Prostate gland (tissue), 2 donors: Measurements from ENCODE around the gene TCF7L1. TPM values are rescaled to one million over a fixed set of nuclear protein-coding genes. Genes with fewer than 3 reads are reported as not detected.

ENCODE experiments used
- DNase-seq: peaks from one replicate; pipeline ENCODE4 v3.0.0-alpha.2; 2019; ENCODE audit warnings: low spot score
- H3K27ac ChIP-seq, 2 donors: fragments of 200-600 bp; sonication (generic); 2 replicates each; pipeline ENCODE4 v1.5.1; 2017 to 2019
- H3K27me3 ChIP-seq: fragments of 200-600 bp; sonication (generic); replicated peaks from 2 replicates; pipeline ENCODE4 v1.5.1; 2019; ENCODE audit not compliant: insufficient read depth
- H3K36me3 ChIP-seq, 2 donors: fragments of 200-600 bp; sonication (generic); 1 replicate in 1 of 2; 2 replicates in 1 of 2; pipeline versions ENCODE4 v1.5.1 to v1.8.1; 2017 to 2019
- H3K4me1 ChIP-seq: fragments of 200-600 bp; sonication (generic); replicated peaks from 2 replicates; pipeline ENCODE4 v1.5.1; 2019
- H3K4me3 ChIP-seq, 2 donors: fragments of 200-600 bp; sonication (generic); 2 replicates each; pipeline ENCODE4 v1.5.1; 2017 to 2019
- H3K9me3 ChIP-seq: fragments of 200-600 bp; sonication (generic); 2 replicates; pipeline ENCODE4 v1.5.1; 2017
- POLR2A ChIP-seq: fragments of 450-650 bp; IDR thresholded peaks from one replicate; pipeline ENCODE4 v1.6.1; 2016; ENCODE audit warnings: antibody characterized with exemption, mild to moderate bottlenecking
- POLR2AphosphoS5 ChIP-seq: sonication (generic); formaldehyde crosslinking; IDR thresholded peaks from one replicate; pipeline ENCODE4 v1.6.1; 2017; ENCODE audit warnings: antibody characterized with exemption
- WGBS: methylation state at CpG from one replicate; pipeline ENCODE4 v1.1.5; 2018; 5-methylcytosine and 5-hydroxymethylcytosine counted together
- intact Hi-C: fragments of 100-400 bp; cut with DNase I; formaldehyde crosslinking; loops from one replicate; pipeline ENCODE4 v1.14.2; 2022
- total RNA-seq, 2 donors: library from RNA; depleted of rRNA; stranded (reverse); fragments of >200 nt; gene quantifications; one replicate each; pipeline ENCODE4 v1.1.0, GENCODE V29; 2016
- TF ChIP-seq, protein P1 (sequence below), 4 experiments: fragments of 200-600 bp in 2 of 4; fragments of 450-650 bp in 2 of 4; sonication (generic) in 2 of 4; IDR thresholded peaks; 1 replicate in 3 of 4; 2 replicates in 1 of 4; pipeline ENCODE4 v1.5.1; 2016 to 2019; ENCODE audit warnings: antibody characterized with exemption in 4 of 4, mild to moderate bottlenecking in 2 of 4, moderate library complexity in 2 of 4

TCF7L1 gene
- total RNA-seq, 2 donors from 2014 or later: 2.6 to 7.0 TPM

DNA sequence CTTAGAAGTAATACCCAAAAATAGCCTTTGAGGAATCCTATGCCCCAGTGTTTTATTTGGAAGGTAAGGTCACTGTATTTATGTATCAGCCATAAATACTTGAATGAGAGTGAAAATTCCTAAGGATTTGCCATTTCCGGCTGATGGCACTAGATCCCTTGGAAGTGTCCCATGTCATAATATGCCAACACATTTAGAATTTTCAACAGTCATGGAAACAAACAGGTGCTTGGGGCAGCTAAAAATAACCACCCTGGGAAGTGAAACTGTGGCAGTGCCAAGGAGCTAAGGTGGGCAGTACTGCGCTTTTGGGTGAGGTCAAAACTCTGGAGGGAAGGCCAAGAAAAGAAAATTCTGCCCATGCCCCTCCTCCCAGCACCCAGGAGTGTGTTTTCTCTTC is 80.2 kb downstream of the TCF7L1 start:
- intact Hi-C loops: no loop called here
- WGBS: 82% methylated on average over 2 of the region's 2 CpGs
- Histone ChIP-seq H3K4me3 (no peak overlapping the region), H3K9me3 (no peaks in the 10 kb centered on the region), H3K36me3 (no peaks in the 10 kb centered on the region), H3K27me3 (no peaks in the 10 kb centered on the region), H3K4me1 (peaks cover 6% of the 10 kb centered on the region), H3K27ac (no peak overlapping the region)
- DNase-seq: no peak
- TF ChIP-seq, protein P1, sequence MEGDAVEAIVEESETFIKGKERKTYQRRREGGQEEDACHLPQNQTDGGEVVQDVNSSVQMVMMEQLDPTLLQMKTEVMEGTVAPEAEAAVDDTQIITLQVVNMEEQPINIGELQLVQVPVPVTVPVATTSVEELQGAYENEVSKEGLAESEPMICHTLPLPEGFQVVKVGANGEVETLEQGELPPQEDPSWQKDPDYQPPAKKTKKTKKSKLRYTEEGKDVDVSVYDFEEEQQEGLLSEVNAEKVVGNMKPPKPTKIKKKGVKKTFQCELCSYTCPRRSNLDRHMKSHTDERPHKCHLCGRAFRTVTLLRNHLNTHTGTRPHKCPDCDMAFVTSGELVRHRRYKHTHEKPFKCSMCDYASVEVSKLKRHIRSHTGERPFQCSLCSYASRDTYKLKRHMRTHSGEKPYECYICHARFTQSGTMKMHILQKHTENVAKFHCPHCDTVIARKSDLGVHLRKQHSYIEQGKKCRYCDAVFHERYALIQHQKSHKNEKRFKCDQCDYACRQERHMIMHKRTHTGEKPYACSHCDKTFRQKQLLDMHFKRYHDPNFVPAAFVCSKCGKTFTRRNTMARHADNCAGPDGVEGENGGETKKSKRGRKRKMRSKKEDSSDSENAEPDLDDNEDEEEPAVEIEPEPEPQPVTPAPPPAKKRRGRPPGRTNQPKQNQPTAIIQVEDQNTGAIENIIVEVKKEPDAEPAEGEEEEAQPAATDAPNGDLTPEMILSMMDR (IDR thresholded peaks at IDR 0.05): no peak
- TF ChIP-seq POLR2A (no peak), POLR2AphosphoS5 (no peak)

DNA sequence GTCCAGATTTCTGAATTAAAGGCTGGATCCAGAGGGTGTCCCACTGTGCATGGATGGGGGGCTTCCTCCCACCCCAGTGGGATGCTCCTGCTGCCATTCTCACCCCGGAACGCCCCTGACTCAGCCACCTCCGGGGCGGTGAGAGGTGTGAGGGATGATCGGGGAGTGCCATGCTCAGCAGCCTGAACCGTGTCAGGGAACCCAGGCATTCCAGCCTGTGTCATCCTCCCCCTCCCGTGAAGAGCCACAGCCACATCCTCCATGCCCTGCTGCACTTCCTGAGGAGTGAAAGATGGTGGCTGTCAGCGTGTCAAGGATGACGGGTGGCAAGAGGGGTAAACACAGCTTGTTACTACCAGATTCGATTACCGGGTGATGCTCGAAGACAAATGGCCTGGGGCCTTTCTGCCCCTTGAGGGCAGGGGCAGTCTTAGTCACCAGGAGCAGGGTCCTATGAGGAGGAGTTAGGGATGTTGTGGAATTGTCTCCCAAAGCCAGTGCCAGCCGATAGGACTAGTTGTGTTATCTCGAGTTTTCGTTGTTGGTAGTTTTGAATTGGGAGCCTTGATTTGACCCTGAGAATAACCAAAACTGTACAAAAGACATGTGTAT is 80.8 kb downstream of the TCF7L1 start:
- TF ChIP-seq, protein P1 (IDR thresholded peaks at IDR 0.05): no peak
- TF ChIP-seq POLR2A (no peak), POLR2AphosphoS5 (no peak)
- intact Hi-C loops: no loop called here
- H3K36me3 ChIP-seq: no peaks in the 10 kb centered on the region
- H3K4me3 ChIP-seq: no peak overlapping the region
- peaks cover 6% of the 10 kb centered on the region for H3K4me1 ChIP-seq
- no peaks in the 10 kb centered on the region for H3K9me3 ChIP-seq
- WGBS: 87% methylated on average over 15 of the region's 15 CpGs
- H3K27ac ChIP-seq: no peak overlapping the region
- DNase-seq: no peak
- H3K27me3 ChIP-seq: no peaks in the 10 kb centered on the region

DNA sequence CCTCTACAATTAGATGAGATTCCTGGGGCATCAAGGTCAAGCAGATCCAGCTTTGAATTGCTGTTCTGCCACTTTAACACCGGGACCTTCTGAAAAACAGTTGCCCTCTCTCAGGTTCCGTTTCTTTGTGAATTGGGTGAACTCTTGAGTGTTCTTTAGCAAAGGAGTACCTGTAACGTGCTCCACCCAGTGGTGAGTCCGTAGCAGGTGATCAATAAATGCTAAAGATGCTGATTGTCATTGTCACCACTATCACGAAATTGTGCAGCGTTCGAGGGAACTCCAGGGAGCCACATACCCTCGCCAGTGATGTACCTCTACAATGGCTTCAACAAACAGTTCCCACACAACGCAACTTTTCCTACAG is 81.9 kb downstream of the TCF7L1 start:
- H3K9me3 ChIP-seq: no peaks in the 10 kb centered on the region
- H3K4me1 ChIP-seq: peaks cover 6% of the 10 kb centered on the region
- peak; percentile 14 for DNase-seq
- H3K27me3 ChIP-seq: no peaks in the 10 kb centered on the region
- TF ChIP-seq, protein P1 (IDR thresholded peaks at IDR 0.05): peak in 2 of 4 experiments; percentile 10 to 29
- TF ChIP-seq POLR2AphosphoS5: no peak
- 28% methylated on average over 9 of the region's 9 CpGs for WGBS
- H3K36me3 ChIP-seq: no peaks in the 10 kb centered on the region
- no peak overlapping the region for H3K27ac ChIP-seq
- H3K4me3 ChIP-seq: no peak overlapping the region
- intact Hi-C loops: no loop called here

DNA sequence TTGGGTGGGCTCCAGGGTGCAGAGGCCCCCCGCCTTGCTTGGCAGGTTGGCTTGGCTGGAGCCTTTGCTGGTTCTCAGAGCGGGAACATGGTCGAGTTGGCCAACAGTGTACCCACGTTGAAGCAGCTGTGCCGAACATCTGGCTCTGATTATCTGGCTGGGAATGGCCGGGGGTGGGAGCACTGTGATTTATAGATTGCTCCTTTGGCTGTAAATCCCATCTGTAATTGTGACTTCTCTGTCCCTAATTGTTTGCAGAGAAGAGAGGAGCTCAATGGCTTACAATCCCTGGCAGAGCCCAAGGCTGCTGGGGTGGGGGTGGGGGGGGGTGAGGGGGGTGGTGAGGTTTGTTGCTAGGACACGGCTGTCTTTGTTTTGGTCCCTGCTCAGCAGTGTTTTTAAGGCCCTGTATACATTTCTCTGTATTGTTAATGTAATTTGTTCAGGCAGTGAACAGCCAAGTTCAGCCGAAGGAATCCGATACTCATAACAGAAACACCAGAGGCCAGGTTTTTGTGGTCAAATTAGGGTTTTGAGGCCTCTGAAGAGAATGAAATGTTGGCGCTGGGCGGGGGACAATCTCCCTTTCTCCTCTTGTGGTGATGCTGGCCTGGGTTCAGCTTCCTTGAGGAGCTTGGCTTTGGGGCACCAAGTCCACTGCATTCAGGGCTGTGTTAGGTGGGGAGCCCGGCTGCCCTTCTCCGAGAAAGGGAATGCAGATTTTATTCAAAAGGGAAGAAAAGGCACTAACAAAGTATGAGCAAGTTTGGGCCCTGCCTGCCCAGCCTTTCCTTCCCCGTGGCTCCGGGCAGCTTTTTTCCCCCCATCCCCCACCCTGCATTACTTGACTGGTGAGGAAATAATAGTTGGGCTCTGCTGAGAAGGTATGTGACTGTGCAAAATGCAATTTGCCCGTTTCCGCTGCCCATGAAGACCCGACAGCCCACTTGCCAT is 82.5 kb downstream of the TCF7L1 start:
- peak; percentile 15 for DNase-seq
- Histone ChIP-seq H3K27me3 (no peaks in the 10 kb centered on the region), H3K4me1 (peaks cover 6% of the 10 kb centered on the region), H3K9me3 (no peaks in the 10 kb centered on the region), H3K27ac (peak overlapping the region in 1 of 2 donors; percentile 30), H3K4me3 (no peak overlapping the region), H3K36me3 (no peaks in the 10 kb centered on the region)
- intact Hi-C loops: no loop called here
- TF ChIP-seq POLR2AphosphoS5: no peak
- TF ChIP-seq, protein P1 (IDR thresholded peaks at IDR 0.05): no peak
- TF ChIP-seq POLR2A: no peak
- 20% methylated on average over 18 of the region's 18 CpGs for WGBS
